ENCODE data around the gene TAF6L.
"Not testable (repeated sequence)": the region's sequence is repeated elsewhere in the genome, so short reads cannot be mapped to it uniquely, and the experiment has no call there.

Gene TAF6L, protein sequence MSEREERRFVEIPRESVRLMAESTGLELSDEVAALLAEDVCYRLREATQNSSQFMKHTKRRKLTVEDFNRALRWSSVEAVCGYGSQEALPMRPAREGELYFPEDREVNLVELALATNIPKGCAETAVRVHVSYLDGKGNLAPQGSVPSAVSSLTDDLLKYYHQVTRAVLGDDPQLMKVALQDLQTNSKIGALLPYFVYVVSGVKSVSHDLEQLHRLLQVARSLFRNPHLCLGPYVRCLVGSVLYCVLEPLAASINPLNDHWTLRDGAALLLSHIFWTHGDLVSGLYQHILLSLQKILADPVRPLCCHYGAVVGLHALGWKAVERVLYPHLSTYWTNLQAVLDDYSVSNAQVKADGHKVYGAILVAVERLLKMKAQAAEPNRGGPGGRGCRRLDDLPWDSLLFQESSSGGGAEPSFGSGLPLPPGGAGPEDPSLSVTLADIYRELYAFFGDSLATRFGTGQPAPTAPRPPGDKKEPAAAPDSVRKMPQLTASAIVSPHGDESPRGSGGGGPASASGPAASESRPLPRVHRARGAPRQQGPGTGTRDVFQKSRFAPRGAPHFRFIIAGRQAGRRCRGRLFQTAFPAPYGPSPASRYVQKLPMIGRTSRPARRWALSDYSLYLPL

DNA sequence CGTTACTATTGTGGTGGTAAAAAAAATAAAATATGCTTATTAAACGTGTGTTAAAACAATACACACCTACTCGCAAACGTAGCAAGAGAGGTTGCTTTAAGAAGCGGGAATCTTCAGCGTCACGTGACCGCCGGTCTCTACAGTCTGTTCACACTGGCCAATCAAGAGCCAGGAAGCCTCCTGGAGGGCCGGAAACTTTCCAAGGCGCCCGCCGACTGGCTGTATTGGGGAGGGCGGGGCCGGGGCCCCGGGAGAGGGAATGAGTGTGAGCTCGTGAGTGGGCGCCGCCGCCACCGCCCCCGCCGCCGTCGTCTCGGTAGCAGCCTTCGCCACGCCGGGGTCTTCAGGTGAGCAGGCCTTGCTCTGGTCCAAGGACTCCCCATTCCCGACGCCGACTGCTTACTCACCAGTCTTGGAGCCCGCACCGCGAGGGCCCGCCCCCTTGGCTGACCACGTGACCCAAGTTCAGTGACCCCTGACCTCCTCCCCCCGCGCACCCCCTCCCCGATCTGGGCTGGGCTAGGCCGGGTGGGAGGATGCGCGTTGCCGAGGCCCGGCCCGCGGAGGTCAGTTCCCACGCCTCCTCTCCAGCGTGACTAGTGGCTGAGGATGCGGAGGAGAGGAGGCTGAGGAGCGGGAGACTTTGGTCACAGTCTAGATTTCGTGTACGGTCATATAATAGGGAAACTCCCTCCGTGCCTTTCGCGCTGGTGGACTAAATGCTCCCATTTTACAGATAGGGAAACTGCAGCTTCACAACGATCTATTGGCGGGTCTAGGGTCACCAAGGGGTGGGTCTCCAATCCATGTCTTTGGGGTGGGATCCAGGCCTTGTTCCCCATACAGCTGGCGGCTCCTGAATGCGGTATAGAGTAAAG, at the start of gene TAF6L:
Gene TAF6L (plus strand): TSS at position 253 of the 878 bp plus-strand sequence. CDS start 4,388 bp downstream, outside the sequence.
- DNase-seq (ENCODE audit: low spot score): peak; percentile 100

DNA sequence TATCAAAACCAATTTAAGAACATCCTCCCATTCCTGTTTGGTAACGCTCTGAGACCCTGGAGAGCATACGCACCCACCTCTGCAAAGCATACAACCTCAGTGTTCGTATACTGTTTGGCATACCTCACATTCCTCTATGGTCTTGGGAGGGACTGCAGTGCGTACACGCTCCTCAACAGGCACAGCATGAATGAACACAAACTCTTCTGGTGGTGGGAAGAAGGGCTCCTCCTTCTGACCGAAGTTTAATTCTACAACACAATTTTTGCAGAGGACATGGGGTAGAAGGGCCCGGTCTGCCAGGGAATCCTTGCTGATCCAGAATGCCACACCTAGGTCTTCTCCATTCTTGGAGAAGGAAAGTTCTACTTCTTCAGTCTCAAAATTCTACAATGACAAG, 49.2 kb upstream of the TAF6L start:
- peak; percentile 55 for DNase-seq (ENCODE audit: low spot score)

DNA sequence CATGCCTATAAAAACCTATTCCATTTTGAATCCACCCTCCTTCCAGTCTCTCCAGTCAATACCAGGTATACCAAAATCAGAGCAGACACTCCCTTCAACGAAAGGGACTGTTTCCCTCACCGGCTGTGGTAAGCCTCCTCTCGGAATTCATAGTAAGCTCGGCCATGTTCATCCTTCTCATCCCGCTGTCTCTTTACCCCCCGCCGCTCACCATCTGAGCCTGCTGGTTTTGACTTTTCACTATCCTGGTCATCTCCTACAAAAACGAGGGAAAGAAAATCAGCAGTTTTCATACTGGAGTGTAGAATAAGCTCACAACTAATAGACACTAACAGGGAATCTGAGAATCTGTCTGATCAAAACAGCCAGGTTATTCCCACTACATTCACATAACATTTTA, 47.0 kb upstream of the TAF6L start:
- peak; percentile 70 for DNase-seq (ENCODE audit: low spot score)

DNA sequence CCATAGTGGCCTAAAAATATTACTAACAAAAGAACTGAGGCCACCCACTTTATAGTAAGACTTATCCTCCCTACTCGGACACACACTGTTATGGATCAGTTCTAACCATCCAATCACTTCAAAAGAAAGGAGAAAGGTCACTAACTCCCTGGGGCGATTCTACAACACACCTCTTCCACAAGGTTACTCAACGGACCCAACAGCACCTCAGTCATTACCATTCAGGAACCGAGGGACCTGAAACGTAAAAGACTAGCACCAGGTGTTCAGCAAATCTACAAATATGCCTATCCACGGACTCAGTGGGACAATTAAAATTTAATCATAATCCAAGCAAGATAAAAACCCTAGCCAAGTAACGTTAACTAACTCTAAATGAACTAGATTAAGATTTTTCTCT, 45.5 kb upstream of the TAF6L start:
- no peak for DNase-seq (ENCODE audit: low spot score)

DNA sequence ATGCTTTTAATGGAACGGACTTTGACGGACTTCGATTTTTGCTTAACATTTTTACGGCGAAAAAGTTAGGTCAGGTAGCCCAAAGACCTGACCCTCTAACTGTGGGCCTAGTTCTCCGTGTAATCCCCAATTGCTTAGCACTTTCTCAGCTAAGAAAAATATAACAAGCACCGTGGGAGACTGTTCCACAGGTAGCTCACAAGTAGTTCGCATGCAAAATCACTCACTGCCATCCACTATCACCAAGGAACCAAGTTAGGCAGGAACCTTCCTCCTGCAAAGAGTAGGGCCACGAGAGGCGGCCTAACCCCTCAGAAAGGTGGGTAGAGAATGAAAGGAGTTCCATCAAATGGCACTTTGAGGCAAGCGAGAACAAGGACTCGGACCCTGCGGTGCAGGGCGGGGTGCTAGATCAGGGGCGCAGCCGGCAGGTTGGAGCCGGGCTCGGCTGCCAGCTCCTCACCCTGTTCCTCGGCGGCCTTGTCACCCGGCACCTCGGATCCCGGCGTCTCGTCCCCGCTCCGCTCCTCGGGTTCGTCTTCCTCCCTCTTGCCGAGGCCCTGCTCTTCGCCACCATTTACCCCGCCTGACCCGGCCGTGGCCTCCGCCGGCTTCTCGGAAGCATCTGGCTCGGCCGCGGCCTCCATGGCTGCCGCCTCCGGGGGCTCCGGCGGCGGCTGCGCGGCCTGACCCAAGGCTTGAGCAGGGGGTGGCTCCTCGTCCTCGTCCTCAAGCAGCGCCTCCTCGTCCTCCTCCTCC, 44.9 kb upstream of the TAF6L start:
- no peak for DNase-seq (ENCODE audit: low spot score)

DNA sequence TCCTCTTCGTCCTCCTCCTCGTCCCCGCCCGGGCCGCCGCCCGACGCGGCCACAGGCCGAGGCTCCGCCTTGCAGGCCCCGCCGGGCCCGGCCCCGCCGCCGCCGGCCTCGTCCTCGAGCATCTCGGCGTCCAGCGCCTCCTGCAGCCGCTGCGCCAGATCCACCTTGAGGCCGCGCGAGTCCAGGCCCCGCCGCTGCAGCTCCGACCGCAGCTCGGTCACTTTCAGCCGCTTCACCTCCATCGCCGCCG, 44.4 kb upstream of the TAF6L start:
- no peak for DNase-seq (ENCODE audit: low spot score)

DNA sequence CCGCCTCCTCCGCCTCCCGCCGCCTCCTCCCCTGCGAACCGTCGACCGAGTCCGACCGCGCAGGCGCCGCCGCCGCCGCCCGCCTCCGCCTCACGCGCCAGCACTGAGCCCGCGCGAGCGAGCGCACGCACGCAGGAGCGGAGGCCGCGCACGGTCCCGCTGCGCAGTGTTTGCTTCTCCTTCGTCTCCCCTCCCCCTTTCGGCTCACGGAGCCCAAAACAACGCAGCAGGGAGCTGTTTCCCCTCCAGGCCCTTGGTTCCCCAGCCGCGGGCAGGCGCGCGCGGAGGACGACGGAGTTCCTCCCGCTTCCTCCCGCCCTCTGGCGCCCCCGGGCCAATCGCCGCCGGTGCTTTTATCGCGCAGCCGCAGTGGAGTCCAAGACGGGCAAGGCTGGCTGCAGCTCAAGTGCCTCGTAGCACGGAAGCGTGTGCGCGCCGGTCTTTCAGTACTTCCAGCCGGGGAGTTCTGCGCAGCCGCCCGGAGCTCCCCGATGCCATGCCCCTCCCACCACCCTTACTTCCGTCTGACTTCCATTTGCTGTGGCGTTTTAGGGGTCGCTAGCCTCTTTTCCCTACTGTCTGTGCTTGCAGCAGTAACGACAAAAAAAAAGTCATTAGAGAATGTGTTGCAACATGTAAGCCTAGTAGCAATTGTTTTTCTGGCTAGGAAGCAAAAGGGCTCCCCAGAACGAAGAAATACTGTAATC, 43.9 kb upstream of the TAF6L start, which contains the start of gene HNRNPUL2:
Gene HNRNPUL2 (minus strand): TSS at position 293 of the 707 bp plus-strand sequence. CDS start 301 bp downstream, outside the sequence.
- peak; percentile 99 for DNase-seq (ENCODE audit: low spot score)

DNA sequence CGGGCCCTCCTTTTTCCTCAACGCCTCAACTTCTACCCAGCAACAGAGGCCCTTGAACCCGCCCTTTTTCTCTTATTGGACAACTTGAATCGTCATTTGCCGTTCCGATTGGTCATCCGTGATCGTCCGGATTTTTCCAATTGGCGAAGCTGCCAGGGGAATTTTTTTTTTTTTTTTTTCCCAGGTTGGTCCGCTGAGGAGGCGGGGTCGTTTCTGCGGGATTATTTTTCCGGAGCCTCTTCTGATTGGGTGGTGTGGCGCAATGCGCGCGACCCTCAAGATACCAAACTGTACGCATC, 43.4 kb upstream of the TAF6L start:
- peak; percentile 99 for DNase-seq (ENCODE audit: low spot score)

DNA sequence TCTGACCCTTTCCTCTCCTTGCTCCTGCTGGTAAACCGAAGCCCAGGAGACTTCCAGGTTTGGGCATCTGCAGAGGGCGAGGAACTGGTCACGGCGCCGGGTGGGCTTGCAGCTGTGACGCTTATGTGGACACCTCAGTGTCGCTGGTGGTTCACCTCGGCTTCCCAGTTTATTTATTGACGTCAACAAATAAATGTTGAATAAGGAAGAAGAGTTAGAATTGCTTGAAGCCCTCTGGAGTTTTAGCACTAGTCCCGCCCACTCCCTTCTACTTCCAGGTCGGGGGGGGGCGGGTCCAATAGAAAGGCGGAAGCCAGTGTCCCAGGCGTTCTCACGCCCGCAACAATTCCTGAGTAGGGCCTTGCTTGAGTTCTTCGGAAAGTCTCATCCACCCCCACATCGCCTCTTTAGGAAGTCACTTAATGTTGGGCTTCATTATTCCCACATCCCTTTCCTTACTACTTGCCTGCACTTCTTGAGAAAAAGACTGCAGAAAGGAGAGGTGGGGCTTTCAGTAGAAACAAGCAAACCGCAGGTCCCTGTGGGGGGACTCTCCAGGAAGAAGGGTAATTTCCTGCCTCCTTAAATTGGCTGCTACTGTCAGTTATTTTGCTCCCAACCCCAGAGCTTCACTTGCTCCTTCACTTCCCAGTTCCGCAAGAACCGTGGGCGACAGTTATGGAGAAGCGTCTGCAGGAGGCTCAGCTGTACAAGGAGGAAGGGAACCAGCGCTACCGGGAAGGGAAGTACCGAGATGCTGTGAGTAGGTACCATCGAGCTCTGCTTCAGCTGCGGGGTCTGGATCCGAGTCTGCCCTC, 42.8 kb upstream of the TAF6L start, which contains the start of gene TTC9C:
Gene TTC9C (plus strand): TSS at position 316 of the 818 bp plus-strand sequence. CDS start 363 bp downstream, at position 679.
- peak; percentile 95 for DNase-seq (ENCODE audit: low spot score)

DNA sequence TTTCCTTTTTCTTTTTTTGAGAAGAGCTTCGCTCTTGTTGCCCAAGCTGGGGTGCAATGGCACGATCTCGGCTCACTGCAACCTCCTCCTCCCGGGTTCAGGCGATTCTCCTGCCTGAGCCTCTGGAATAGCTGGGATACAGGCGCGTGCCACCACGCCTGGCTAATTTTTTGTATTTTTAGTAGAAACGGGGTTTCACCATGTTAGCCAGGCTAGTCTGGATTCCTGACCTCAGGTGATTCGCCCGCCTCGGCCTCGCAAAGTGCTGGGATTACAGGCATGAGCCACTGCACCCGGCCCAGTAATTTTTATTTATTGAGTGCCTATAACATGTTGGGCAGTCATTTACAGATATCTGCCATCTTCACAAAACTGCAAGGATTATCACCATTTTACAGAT, 41.1 kb upstream of the TAF6L start:
- not testable (repeated sequence) for DNase-seq (ENCODE audit: low spot score)

DNA sequence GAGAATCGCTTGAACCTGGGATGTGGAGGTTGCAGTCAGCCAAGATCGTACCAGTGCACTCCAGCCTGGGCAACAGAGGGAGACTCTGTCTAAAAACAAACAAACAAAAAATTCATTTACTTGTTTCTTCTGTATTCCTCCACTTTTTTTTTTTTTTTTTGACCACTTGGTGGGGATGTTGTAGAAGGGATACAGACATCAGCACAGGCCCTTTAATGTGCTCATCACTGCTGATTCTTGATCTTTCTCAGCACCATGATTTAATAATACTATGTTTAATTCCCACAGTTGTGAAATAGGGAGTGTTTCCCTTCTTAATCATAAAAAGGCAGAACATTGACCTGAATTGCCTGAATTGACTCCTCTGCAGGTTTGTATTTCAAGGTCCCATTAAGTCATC, 38.4 kb upstream of the TAF6L start:
- DNase-seq (ENCODE audit: low spot score): peak; percentile 60

DNA sequence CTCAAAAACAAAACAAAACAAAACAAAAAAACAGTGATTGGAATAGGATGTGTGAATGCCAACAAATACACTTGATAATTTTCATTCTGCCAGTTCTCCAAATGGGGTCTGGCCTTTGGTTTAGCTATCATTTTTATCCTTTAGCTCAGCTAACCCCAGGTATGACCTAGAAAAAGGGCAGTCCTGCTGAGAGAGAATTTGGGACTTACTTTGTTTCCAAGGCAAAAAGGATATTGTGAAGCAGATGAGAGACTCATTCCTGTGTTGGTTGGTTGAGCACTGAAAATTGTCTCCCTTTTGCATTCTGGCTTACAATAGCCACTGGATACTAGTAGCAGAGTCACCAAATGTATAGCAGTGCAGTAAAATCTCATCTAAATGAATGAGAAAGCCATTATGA, 34.0 kb upstream of the TAF6L start:
- peak; percentile 66 for DNase-seq (ENCODE audit: low spot score)

DNA sequence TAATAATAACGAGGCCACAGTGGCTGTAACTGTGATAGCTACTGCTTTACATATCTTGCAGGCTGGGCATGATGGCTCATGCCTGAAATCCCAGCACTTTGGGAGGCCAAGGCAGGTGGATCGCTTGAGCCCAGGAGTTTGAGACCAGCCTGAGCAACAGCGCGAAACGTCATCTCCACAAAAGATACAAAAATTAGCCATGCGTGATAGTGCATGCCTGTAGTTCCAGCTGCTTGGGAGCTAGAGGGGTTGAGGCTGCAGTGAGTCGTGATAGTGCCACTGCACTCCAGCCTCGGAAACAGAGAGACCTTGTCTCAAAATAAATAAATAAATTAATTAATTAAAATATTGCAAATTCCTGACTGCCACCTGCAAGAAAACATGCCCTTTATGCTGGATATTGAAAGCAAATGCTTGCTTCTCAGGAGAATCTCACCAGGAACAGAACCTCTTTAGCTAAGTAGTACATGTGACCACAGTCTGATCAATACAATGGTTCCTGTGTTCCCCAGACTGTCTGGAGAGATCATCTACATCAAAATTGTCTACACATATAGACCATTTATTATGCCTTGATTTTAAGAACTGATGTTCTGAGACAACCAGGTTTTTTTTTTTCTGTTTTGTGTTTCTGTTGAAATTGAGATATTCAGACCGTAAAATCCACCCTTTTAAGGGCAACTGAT, 23.6 kb upstream of the TAF6L start:
- no peak for DNase-seq (ENCODE audit: low spot score)

DNA sequence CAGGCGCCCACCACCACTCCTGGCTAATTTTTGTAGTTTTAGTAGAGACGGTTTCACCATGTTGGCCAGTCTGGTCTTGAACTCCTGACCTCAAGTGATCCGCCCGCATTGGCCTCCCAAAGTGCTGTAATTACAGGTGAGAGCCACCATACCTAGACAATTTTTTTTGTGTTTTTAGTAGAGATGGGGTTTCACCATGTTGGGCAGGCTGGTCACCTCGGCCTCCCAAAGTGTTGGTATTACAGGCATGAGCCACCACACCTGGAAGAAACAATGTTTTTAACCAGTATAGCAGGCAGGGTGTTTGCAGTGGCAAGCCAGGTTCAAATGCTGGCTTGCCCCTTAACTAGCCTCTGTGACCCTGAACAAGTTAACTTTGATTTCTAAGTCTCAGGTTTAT, 21.3 kb upstream of the TAF6L start:
- DNase-seq (ENCODE audit: low spot score): not testable (repeated sequence)

DNA sequence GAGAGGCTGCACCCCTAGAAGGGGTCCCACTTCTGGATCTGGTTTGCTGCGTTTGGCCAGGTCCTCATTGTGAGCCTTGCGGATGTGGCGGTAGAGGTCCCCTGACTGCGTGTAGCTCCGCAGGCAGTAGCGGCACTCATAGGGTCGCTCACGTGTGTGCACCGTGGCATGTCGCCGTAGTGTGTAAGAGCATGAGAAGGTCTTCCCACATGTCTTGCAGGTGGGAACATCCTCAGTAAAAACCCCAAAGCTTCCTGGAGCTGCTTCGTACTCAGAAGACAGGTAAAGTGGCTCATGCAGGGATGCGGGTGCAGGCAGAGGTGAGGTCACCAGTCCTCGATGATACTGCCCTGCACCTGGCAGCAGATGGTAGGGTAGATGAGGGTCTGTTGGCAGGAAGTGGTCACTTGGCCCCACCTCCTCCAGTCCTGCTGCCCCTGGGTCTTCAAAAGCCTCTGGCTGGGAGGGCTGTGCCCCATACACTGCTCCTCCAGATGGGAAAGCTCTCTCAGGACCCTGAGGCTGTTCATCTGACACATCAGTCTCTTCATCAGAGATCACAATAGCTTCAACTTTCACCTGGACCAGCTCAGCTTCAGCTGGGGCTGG, 18.9 kb upstream of the TAF6L start:
- no peak for DNase-seq (ENCODE audit: low spot score)

DNA sequence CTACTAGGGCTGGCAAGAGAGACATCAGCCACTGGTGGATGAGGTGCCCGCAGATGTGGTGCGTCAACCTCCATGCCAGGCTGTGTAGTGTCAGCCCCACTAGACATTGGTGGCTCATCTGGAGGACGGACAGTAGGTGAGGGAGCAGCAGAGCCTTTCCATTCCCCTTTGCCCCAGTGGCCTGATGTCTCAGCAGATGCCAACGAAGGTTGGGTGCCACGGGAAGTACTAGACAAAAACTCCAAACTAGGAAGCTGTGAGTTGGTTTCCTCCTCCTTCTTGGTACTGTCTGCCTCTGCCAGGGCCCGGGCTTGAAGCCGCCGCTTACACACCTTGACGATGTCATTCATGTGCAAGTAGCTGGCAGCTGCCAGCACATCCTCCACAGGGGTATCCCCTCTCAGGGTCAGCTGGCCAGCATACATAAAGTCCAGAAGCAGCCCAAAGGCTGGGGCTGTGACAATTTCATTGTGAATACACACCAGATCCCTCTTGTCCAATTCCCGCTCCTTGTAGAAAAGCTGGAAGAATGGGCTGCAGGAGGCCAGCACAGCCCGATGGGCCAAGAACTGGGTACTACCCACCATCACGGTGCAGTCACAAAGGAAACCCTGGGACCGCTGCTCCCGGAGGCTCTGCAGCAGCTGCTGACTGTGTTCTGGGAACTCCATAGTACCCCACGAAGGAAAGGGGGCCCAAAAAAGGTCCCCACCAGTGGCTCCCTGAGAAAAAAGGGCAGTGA, 18.0 kb upstream of the TAF6L start:
- no peak for DNase-seq (ENCODE audit: low spot score)

DNA sequence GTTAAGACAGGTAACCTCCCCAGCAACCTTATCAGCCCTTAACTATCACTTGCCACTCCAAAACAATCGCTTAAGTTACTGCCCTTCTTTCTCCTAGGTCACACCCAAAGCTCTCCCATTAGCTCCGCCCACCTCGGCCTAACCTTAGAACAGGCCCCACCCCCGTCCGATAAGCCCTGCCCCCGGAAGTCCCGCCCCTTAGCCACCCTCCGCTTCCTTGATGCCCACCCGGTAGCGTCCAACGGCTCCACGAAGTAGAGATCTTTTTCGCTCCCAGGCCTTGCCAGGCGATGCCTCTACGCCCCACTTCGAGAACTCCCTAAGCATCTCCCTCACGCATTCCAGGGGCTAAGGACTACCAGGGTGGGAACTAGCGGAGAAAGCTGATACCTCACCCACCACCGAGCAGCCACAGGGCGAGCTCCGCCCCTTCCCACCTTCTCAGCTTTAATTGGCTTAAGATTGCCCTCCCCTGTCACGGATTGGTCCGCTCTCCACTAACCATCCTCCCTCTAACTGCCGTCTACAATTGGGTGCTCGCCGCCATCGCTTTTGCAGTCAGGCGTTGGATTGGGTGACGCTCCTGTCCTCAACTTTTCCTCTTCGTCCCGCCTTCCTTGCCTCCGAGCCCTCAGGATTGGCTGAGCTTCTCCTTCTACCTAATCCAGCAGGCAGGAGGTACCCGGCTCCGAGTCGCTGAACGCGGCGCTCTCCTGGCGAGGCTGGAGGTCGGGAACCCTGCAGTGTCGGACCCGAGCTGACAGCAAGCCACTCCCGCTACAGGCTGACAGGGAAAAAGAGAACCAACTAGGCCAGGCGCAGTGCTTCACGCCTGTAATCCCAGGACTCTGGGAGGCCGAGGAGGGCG, 17.2 kb upstream of the TAF6L start, which contains the start of gene ZBTB3:
Gene ZBTB3 (minus strand): TSS at position 425 of the 868 bp plus-strand sequence. CDS start 496 bp downstream, outside the sequence.
- peak; percentile 100 for DNase-seq (ENCODE audit: low spot score)

Data from cerebellar cortex (tissue), 1 donor.